Measurements from ENCODE around the gene PTCD3.

Gene PTCD3

GRCh38 chr2:86143926-86144685, 38.1 kb downstream of the PTCD3 start:
- no peak for DNase-seq (ENCODE audit: low read depth in 2 of 2)

DNA sequence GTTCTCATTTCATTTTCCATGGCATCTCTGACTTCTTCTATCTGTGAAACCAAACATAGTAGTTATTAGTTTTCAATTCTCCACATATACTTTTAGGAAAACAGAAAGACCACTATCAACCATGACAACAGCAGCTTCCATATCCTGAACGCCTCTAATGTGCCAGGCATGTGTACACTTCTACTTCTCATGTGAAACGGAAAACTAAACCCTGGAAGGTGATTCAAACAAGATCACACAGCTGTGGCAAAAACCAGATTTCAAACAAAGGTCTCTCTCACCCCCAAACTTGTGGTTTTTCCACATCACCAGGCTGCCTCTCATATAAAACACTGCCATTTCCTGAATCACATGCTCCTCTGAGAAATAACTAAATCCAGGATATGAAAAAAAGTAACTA, 41.8 kb downstream of the PTCD3 start:
- DNase-seq (ENCODE audit: low read depth in 2 of 2), result no peak

DNA sequence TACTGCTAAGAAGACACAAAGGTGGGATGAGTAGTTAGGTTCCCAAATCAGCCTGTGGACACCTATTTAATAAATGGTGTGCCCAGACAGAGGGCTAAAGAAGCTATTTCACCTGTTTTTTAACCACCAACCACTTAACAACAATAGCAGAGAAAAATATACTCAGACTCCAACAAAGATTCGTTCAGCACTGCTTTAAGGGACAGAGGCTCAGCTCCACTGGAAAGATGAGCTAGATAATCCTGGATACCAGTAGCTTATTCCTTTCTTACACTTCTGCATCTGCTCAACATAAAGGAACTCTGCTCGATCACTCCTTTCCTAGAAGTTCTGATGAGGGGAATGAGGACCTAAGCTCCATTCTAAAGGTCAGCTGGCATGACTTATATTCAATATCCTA, 44.5 kb downstream of the PTCD3 start:
- DNase-seq (ENCODE audit: low read depth in 2 of 2), result no peak

DNA sequence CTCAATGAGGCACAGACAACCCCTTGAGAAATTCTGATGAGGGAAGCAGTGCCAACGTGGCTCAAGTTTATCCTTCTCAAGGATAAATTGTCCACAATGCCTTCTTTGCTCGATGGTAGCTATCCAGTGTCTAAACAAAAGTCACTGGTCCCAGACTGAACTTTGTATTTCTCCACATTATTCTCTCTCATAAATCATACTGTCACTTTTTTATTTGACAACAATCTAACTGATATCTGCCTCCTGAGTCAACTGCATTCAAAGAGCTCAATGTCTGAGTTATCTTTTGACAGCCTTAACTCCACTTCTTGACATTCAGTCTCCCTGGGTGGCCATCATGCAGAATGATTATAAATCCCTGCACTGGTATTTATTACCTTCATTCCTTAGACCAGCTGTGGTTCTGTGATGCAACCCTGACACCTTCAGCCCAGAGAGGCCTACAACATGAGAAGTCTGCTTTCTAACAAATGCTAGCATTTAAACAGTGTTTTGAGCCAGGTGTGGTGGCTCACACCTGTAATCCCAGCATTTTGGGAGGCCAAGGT, 51.0 kb downstream of the PTCD3 start:
- no peak for DNase-seq (ENCODE audit: low read depth in 2 of 2)

GRCh38 chr2:86158286-86158685, 52.3 kb downstream of the PTCD3 start:
- no peak for DNase-seq (ENCODE audit: low read depth in 2 of 2)

DNA sequence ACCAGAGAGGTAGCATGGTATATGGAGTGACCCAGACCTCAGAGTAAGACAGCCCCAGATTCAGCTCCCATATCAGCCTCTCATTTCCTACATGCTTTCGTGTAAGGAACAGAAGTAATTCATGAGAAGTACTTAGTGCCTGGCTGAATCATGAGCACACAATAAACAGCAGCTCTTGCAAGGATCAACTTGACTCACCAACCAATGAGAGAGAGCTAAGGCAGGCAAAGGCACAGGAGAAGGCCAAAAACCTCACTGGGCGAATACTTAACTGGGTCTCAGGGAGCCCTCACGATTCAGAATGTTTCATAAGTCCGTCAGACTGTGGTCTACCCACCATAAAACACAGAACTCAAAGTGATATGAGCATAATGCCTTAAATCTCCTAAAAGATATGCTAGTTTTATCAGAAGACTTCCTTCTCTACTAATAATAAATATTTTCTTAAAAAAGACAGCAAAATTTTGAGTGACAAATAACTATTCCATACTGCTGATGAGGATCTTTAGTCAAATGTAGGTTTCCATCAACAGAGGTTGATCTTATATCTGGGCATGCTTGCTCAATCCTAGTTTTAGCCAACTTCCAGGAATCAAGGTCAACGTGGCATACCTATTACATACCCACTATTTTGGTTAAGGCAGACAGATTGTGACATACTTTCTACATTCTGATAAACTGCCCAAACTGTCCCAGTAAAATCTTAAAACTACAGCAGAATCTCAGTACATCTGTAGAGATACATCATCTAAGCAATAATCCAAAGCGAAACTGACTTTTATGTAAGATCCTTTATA, 54.3 kb downstream of the PTCD3 start:
- DNase-seq (ENCODE audit: low read depth in 2 of 2), result no peak

- DNase-seq (ENCODE audit: low read depth in 2 of 2), result no peak
These were observed 64.4 kb downstream of the PTCD3 start for GRCh38 chr2:86170449-86170848.

- DNase-seq (ENCODE audit: low read depth in 2 of 2), result no peak
These were observed 65.3 kb downstream of the PTCD3 start for GRCh38 chr2:86171295-86171694.

DNA sequence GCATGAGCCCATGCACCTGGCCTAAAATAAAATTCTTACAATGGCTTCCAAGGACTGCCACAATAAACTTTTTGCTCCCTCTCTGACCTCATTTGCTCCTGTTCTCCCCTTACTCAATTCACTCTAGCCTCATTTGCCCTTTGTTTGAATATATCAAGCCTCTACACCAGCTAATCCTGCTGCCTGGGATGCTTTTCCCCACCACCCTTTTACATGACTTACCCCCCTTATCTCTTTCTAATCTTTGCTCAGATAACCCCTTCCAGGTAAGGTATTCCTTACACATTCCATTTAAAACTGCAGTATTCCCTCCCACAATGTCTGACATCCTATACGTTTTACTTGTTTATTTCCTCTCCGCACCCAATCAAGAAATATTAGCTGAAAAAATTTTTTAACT, 66.6 kb downstream of the PTCD3 start:
- no peak for DNase-seq (ENCODE audit: low read depth in 2 of 2)

DNA sequence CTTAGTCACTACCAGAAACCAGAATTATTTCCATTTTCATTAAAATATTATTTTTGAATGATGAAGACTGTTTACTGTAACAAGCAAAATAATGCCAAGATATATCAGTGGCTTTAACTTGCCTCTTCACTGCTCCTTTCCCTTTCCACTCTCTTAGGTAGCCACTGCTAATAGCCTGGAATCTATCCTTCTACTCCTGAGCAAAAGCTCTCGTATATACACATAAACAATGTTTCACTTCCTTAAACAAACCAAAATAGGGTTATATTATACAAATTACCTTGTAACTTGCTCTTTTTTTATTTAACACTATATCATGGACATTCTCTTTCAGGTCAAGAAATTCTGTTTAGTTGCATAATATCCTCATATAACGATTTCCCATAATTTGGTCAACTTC, 68.4 kb downstream of the PTCD3 start:
- no peak for DNase-seq (ENCODE audit: low read depth in 2 of 2)

DNA sequence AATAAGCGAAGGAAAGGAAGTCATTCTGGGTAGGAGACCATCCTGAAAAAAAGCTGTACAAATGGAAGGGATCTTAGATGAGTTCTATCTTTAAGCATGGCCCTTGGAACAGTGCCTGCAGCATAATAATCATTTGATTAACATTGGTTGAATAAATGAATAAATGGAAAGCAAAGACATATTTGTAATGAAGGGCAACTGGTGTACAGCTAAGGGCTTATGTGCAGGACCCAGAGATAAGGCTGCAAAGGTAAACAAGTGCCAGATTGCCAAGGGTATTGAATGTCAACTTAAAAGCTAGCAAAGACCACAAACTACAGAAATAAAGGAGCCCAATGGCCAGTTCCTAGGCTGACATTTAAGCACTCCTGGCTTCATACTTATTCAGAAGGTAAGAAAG, 69.8 kb downstream of the PTCD3 start:
- DNase-seq (ENCODE audit: low read depth in 2 of 2), result no peak

DNA sequence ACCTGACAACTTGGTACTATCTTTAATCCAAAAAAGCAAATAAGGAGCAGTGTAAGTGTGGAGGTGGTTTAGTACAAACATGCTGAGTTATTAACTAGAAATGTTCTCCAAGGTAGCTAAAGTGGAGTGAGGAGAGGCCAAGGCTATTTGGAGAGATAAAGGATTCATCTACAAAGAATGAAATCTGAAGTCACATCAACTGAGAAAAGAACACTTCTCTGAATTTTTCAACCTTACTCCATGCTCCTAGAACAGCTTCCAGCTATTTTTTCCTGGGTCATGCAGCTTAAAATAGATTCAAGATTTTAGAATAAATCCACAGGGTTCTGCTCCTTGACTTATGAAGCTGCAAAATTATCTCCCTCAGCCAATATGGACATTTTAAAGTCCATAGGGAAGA, 70.6 kb downstream of the PTCD3 start:
- DNase-seq (ENCODE audit: low read depth in 2 of 2), result no peak

GRCh38 chr2:86185517-86186212, 79.6 kb downstream of the PTCD3 start:
- no peak for DNase-seq (ENCODE audit: low read depth in 2 of 2)

GRCh38 chr2:86186431-86186830, 80.4 kb downstream of the PTCD3 start:
- DNase-seq (ENCODE audit: low read depth in 2 of 2), result no peak

DNA sequence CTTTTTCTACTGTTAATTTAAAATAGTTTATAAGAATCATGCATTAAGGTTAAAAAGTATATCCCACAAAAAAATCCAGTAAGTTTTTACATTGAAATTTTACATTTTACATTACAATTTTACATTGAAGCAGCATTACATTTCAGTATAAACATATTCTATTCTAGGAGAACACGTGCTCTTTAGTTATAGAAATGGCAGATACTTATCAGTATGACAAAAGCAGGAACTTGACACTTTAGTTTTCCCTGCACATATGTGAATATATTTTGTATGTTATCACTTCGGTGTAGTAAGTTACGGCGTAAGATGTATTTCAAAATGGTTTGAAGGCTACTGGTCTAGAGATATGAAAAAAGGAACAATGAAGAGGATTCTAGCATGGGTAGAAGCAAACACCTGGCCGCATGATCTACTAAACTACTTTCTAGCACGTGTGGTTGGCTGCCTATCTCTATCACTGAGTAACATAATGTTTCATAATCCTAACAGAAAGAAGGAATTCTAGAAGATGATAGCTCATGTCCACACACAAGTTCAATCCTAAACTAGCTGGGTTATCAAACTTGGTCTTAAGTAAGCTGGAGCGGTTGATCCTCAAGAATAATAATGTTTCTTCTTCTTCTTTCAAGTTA, 83.9 kb downstream of the PTCD3 start:
- DNase-seq (ENCODE audit: low read depth in 2 of 2), result no peak

Data from stimulated activated CD8-positive, alpha-beta memory T cell treated with anti-CD3 and anti-CD28 coated beads, Interleukin-7, amount 100 ng/mL, for 1 hour (primary cell).